Fibroblast of lung (primary cell): Measurements from ENCODE around the gene NUDT3. TPM values are rescaled to one million over a fixed set of nuclear protein-coding genes. Genes with fewer than 3 reads are reported as not detected.

Source experiments
- DNase-seq, 2 donors: peaks; one replicate each; pipeline versions ENCODE4 v3.0.0 to v3.0.0-alpha.2; 2010; ENCODE audit warnings: low read depth in 2 of 2
- H2AFZ ChIP-seq: 2 replicates; pipeline ENCODE4 v1.5.1; 2012; ENCODE audit warnings: low read length, control low read depth, inconsistent platforms
- H3K27ac ChIP-seq: 2 replicates; pipeline ENCODE4 v1.5.1; 2011; ENCODE audit warnings: low read length, control low read depth; ENCODE audit not compliant: insufficient read depth
- H3K27me3 ChIP-seq: 2 replicates; pipeline ENCODE4 v1.5.1; 2011; ENCODE audit warnings: mild to moderate bottlenecking, low read length; ENCODE audit not compliant: control insufficient read depth, insufficient read depth
- H3K36me3 ChIP-seq: 2 replicates; pipeline ENCODE4 v1.5.1; 2011; ENCODE audit warnings: low read length; ENCODE audit not compliant: control insufficient read depth, insufficient read depth
- H3K4me1 ChIP-seq: 2 replicates; pipeline ENCODE4 v1.5.1; 2011; ENCODE audit warnings: low read length; ENCODE audit not compliant: control insufficient read depth, insufficient read depth; ENCODE audit errors: extremely low read depth
- H3K4me2 ChIP-seq: 2 replicates; pipeline ENCODE4 v1.5.1; 2011; ENCODE audit warnings: low read length, control low read depth; ENCODE audit not compliant: insufficient read depth; ENCODE audit errors: extremely low read depth
- H3K4me3 ChIP-seq, 4 experiments: fragments of 200-600 bp in 1 of 4; sonication (generic) in 1 of 4; replicated peaks in 1 of 4; 2 replicates each; pipeline ENCODE4 v1.5.1; 2011 to 2016; ENCODE audit warnings: low read length in 4 of 4, low read depth in 3 of 4, mild to moderate bottlenecking in 3 of 4, control low read depth in 2 of 4, inconsistent platforms in 1 of 4, mixed read lengths in 1 of 4; ENCODE audit not compliant: insufficient read depth in 1 of 4; ENCODE audit errors: control extremely low read depth in 1 of 4
- H3K79me2 ChIP-seq: 2 replicates; pipeline ENCODE4 v1.5.1; 2012; ENCODE audit warnings: mild to moderate bottlenecking, low read length, inconsistent platforms; ENCODE audit not compliant: control insufficient read depth, insufficient read depth
- H3K9ac ChIP-seq: 2 replicates; pipeline ENCODE4 v1.5.1; 2011; ENCODE audit warnings: mild to moderate bottlenecking, low read length, control low read depth; ENCODE audit not compliant: insufficient read depth
- H3K9me3 ChIP-seq: 2 replicates; pipeline ENCODE4 v1.5.1; 2012; ENCODE audit warnings: low read depth, low read length; ENCODE audit not compliant: control insufficient read depth, insufficient read depth
- H4K20me1 ChIP-seq: 2 replicates; pipeline ENCODE4 v1.5.1; 2011; ENCODE audit warnings: low read length; ENCODE audit not compliant: control insufficient read depth, insufficient read depth; ENCODE audit errors: extremely low read depth
- CTCF ChIP-seq, 2 donors: IDR thresholded peaks in 1 of 2; conservative IDR thresholded peaks in 1 of 2; 1 replicate in 1 of 2; 2 replicates in 1 of 2; pipeline ENCODE4 v1.5.1; 2011 to 2012; ENCODE audit warnings: low read length in 2 of 2, control low read depth in 1 of 2, inconsistent platforms in 1 of 2, low read depth in 1 of 2, mild to moderate bottlenecking in 1 of 2
- EZH2 ChIP-seq: IDR thresholded peaks from 2 replicates; pipeline ENCODE4 v1.5.1; 2012; ENCODE audit warnings: low read length, control low read depth, mild to moderate bottlenecking; ENCODE audit errors: missing control alignments
- polyA plus RNA-seq, 2 donors: library from polyadenylated mRNA; depleted of rRNA in 1 of 2; stranded (reverse) in 1 of 2; unstranded in 1 of 2; fragments of >200 nt; gene quantifications; 2 replicates each; pipeline ENCODE4 v1.2.1, GENCODE V29; 2011 to 2012; ENCODE audit warnings: missing spikeins in 1 of 2
- total RNA-seq: library from RNA; depleted of rRNA; stranded (reverse); fragments of >200 nt; gene quantifications from 2 replicates; pipeline ENCODE4 v1.2.1, GENCODE V29; 2014

Gene NUDT3
- total and polyA plus RNA-seq, 2 donors (not counting 1 experiment from before 2014, with no cell fraction given), result 16.0 to 27.4 TPM

GRCh38 chr6:34340394-34340793 lies 52.1 kb downstream of the NUDT3 start:
- Histone ChIP-seq H3K9me3 (no peaks in the 10 kb centered on the region), H3K9ac (no peak overlapping the region), H3K36me3 (no peaks in the 10 kb centered on the region), H3K4me2 (no peak overlapping the region), H3K27ac (no peak overlapping the region), H3K27me3 (no peaks in the 10 kb centered on the region), H4K20me1 (no peaks in the 10 kb centered on the region), H2AFZ (no peak overlapping the region), H3K79me2 (peaks cover 12% of the 10 kb centered on the region), H3K4me3 (no peak overlapping the region), H3K4me1 (peaks cover 4% of the 10 kb centered on the region)
- TF ChIP-seq CTCF (conservative IDR thresholded peaks at IDR 0.05 in 1 of 2, IDR thresholded peaks at IDR 0.05 in 1 of 2; ENCODE audit: low read depth in 1 of 2, low read length in 2 of 2), result no peak
- no peak for TF ChIP-seq EZH2
- no peak for DNase-seq

GRCh38 chr6:34339971-34340370 lies 52.5 kb downstream of the NUDT3 start:
- Histone ChIP-seq H3K9me3 (no peaks in the 10 kb centered on the region), H3K79me2 (peaks cover 10% of the 10 kb centered on the region), H3K4me2 (no peak overlapping the region), H4K20me1 (no peaks in the 10 kb centered on the region), H3K4me1 (peaks cover 4% of the 10 kb centered on the region), H3K27me3 (no peaks in the 10 kb centered on the region), H3K9ac (no peak overlapping the region), H3K27ac (no peak overlapping the region), H3K4me3 (no peak overlapping the region), H3K36me3 (no peaks in the 10 kb centered on the region), H2AFZ (no peak overlapping the region)
- DNase-seq, result no peak
- no peak for TF ChIP-seq EZH2
- no peak for TF ChIP-seq CTCF (conservative IDR thresholded peaks at IDR 0.05 in 1 of 2, IDR thresholded peaks at IDR 0.05 in 1 of 2; ENCODE audit: low read depth in 1 of 2, low read length in 2 of 2)

- peaks cover 10% of the 10 kb centered on the region for H3K79me2 ChIP-seq
- H4K20me1 ChIP-seq, result no peaks in the 10 kb centered on the region
- no peak for DNase-seq
- H3K4me2 ChIP-seq, result no peak overlapping the region
- no peaks in the 10 kb centered on the region for H3K27me3 ChIP-seq
- TF ChIP-seq EZH2 (no peak), CTCF (conservative IDR thresholded peaks at IDR 0.05 in 1 of 2, IDR thresholded peaks at IDR 0.05 in 1 of 2; ENCODE audit: low read depth in 1 of 2, low read length in 2 of 2) (no peak)
- H3K36me3 ChIP-seq, result no peaks in the 10 kb centered on the region
- H3K9ac ChIP-seq, result no peak overlapping the region
- H2AFZ ChIP-seq, result no peak overlapping the region
- H3K4me1 ChIP-seq, result peaks cover 4% of the 10 kb centered on the region
- H3K27ac ChIP-seq, result no peak overlapping the region
- no peak overlapping the region for H3K4me3 ChIP-seq
- H3K9me3 ChIP-seq, result no peaks in the 10 kb centered on the region
These were observed 53.0 kb downstream of the NUDT3 start for GRCh38 chr6:34339432-34339831.
